M059J (cell line): Measurements from ENCODE around the gene CIAO1. TPM values are rescaled to one million over a fixed set of nuclear protein-coding genes. Genes with fewer than 3 reads are reported as not detected.
"Not testable (repeated sequence)": the region's sequence is repeated elsewhere in the genome, so short reads cannot be mapped to it uniquely, and the experiment has no call there.

ENCODE experiments used
- DNase-seq: peaks from one replicate; pipeline ENCODE4 v3.0.0-alpha.2; 2012; ENCODE audit warnings: low read depth
- total RNA-seq: library from RNA; depleted of rRNA; stranded (reverse); fragments of >200 nt; shearing (Covaris generic); gene quantifications from 2 replicates; pipeline ENCODE4 v1.2.3, GENCODE V29; 2014

The CIAO1 gene
- total RNA-seq, 1 experiment from 2014 or later: 115 TPM

DNA sequence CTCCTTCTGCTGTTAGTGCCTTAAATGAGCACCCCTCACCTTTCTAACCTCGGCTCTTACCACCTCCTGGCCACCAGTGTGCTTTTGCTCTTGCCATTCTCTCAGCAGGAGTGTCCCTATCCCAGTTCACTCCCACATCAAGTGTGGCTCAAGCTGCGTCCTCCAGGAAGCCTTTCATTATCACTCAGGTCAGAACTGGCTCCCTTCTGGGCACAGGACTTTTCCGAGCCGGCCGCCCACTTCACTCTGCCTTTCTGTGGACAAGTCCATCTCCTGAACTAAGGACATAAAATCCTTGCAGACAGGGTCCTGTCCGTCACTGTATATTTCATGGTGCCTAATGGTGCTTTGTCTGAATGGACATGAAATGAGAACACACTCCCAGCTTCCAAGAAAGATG is 15.8 kb upstream of the CIAO1 start:
- no peak for DNase-seq

GRCh38 chr2:96251721-96252292 is 14.2 kb upstream of the CIAO1 start:
- DNase-seq: peak; percentile 98

- no peak for DNase-seq
Measured at GRCh38 chr2:96252526-96252925, 13.5 kb upstream of the CIAO1 start.

- DNase-seq: no peak
Measured at GRCh38 chr2:96253006-96253405, 13.0 kb upstream of the CIAO1 start.

GRCh38 chr2:96254571-96254970 is 11.5 kb upstream of the CIAO1 start:
- DNase-seq: no peak

- DNase-seq: no peak
Measured at GRCh38 chr2:96256611-96257113, 9.4 kb upstream of the CIAO1 start.

DNA sequence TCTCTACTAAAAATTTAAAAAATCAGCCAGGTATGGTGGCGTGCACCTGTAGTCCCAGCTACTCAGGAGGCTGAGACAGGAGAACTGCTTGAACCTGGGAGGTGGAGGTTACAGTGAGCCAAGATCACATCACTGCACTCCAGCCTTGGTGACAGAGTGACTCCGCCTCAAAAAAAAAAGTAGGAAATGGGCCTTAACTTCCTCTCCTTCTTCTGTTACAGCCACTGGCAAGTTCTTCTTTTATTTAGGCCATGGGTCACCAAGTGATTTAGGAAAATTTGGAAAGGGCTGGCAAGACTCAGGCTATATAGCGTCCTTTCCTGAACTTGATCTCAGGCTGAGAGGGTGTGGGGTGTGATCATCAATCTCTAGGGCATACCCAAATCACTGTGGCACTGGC is 8.3 kb upstream of the CIAO1 start:
- not testable (repeated sequence) for DNase-seq

GRCh38 chr2:96258166-96259022 is 7.6 kb upstream of the CIAO1 start:
- no peak for DNase-seq

DNA sequence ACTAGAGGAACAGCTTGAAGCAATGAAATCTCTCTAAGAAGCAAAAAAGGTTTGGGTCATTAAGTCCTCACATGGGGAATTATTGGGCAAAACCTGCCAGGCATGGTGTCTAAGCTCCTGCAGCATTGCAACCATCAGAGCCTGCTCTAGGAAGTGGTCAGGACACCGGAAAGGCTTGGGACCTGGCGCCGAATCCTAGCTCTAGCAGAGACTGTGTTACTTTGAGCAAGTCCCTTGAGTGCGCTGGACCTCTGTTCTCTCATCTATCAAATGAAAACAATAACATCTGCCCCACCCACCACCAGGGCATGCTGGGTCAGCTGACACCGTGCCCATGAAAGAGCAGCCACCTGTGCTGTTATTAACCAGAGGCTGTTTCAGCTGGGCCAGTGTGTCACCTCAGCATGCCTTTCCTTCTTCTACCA is 6.5 kb upstream of the CIAO1 start:
- DNase-seq: no peak

DNA sequence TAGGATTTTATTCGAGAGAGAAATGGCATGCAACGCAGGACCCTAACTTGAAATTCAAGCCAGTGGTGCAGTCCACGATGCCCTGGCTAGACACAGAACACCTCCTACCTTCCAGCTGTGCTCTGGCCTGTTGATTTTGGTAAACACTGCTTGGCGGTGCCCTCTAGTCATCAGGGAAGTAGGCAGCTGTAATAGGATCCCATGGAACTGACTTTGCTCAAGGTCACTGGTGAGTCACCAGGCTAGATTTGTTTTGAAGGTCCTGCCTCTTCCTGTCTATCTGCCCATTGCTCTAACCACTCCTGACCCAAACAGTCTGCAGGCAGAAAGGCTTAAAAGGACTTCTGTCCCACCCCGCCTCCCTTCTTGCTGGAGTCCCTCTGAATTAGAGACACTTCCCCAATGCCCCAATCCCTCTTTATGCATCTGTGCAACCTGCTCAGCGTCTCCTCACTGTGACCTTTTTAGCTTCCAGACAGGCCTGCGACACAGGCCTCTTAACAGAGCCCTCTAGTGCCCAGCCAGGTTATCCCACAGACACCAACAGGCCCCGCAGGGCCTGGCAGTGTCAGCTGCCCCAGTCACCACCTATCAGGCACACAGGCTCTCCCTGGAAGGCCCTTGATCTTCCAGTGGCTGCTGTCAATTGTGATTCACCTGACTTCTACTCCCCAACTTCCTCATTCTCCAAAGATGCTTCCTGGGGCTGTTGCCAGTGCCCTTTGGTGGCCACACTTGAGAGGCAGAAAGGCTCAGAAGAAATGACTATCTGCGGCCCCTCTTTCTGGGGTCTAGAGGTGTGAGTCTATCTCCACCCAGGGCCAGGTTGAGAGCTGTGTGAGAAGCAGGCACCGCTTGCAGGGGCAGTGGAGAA is 5.4 kb upstream of the CIAO1 start:
- peak; percentile 96 for DNase-seq

- no peak for DNase-seq
Measured at GRCh38 chr2:96261328-96262003, 4.6 kb upstream of the CIAO1 start.

- DNase-seq: no peak
Measured at GRCh38 chr2:96262306-96262705, 3.7 kb upstream of the CIAO1 start.

GRCh38 chr2:96264086-96264485 is 1.9 kb upstream of the CIAO1 start:
- DNase-seq: no peak

- peak; percentile 27 for DNase-seq
Measured at GRCh38 chr2:96264656-96265348, 1.2 kb upstream of the CIAO1 start.

DNA sequence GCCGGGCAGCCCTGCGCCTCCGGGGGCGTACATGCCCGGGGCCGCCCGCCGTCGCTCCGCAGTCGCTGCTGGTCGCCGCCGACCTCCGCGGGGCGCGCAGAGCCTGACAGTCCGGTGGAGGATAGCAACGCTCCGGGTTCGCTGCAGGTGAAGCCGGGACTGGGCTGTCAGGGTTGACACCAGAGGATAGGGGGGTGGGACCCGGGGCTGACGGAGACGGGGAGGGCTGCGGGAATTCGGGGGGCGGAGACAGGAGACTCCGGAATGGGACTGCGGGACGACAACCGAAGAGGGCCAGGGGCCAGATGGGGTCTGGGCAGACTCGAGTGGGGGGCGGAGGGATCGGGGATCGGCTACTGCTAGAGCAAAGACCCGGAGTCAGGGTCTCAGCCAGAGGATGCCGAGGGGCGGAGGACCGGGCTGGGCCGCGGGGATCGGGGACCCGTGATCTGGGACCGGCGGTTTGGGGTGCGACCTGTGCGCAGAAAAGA is 631 bp upstream of the CIAO1 start:
- DNase-seq: peak; percentile 34

- DNase-seq: peak; percentile 25
Measured at GRCh38 chr2:96267159-96267971, 1.3 kb downstream of the CIAO1 start.

DNA sequence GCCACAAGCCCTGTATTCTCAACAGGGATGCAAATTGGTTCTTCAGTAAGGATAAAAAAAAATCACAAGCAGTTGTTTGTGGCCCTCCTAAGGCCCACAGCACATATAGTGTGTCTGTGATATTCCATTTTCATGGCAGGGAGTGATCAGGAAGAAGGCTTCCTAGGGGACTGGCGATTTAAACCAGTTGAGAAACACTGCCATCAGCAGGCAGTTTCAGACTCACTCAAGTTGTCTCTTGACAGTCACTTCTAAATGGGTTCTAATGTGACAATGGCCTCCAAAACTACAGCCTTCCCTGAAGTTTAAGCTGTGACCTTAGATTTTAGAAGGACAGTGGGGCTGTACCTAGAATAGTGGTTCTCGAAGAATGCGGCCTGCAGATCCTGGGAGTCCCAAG is 6.0 kb downstream of the CIAO1 start:
- DNase-seq: peak; percentile 7

DNA sequence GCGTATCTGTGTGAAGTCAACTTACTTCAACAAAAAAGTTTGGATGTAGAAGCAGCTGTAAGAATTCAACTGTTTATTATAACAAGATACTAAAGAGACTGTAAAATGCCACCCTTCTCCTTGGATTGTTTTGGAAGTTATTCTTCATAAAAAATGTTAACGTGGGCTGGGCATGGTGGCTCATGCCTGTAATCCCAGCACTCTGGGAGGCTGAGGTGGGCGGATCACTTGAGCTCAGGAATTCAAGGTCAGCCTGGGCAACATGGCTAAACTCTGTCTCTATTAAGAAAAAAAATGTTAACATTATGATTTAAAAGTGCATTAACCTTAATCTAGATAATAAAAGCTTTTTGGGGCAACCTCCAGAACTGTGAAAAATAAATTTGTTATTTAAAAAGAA is 7.7 kb downstream of the CIAO1 start:
- no peak for DNase-seq

DNA sequence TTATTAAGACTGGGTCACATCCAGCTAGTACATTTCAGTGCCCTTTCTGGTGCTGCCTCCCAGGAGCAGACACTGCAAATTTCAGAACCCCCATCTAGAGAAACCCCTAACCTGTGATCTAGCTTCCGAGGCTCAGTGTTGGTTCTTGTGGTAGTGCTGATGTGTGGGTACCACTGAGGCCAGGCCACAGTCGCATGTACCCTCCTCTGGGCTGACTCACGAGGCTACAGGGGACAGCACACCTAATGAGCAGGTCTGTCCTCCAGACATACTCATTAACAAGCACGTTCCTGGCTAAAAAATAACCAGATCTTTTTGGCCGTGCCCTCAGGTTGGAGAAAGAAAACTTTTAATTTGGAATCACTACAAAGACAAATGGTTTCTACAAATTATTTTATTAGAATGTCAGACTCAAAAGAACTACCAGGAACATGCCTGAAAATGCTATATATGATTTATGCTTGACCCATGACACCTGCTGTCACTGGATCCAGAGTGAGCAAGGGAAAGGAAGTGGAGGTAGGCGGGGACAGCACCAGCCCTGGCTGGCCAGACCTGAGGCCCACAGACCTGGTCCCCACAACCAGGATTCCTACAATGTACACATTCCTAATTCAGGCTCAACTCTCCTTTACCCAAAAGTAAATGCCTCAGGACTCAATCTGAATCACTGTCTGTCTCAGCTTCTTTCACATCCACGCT is 8.5 kb downstream of the CIAO1 start:
- DNase-seq: no peak
